ENCODE measurements around the gene SORBS2. TPM values are rescaled to one million over a fixed set of nuclear protein-coding genes. Genes with fewer than 3 reads are reported as not detected.
"Not testable (repeated sequence)": the region's sequence is repeated elsewhere in the genome, so short reads cannot be mapped to it uniquely, and the experiment has no call there.

SORBS2 gene
- total RNA-seq, 1 donor from 2014 or later: 18.8 TPM

DNA sequence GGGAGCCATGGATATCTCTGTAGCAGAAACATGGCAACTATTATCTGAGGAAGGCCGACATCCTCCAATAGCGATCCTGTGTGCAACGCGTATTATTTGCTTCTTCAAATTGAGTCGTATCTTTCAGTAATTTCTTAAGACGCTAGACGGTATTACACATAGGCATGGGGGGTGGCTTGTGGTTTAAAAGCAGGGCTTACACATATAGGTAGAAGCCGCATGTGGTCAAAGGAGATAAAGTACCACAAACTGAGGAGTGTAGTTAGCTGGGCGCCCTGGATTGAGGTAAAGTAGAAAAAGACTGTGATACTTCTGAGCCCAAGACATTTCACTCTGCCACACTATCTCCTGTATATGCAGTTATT lies 94.6 kb downstream of the SORBS2 start:
- H3K27me3 ChIP-seq (ENCODE audit: control insufficient read depth, insufficient read depth, low read length): no peaks in the 10 kb centered on the region
- H3K36me3 ChIP-seq (ENCODE audit: control insufficient read depth, insufficient read depth, low read length): no peaks in the 10 kb centered on the region
- no peak overlapping the region for H3K4me3 ChIP-seq (ENCODE audit: low read depth, low read length)
- no peak for DNase-seq (ENCODE audit: low read depth)
- TF ChIP-seq, protein P1, sequence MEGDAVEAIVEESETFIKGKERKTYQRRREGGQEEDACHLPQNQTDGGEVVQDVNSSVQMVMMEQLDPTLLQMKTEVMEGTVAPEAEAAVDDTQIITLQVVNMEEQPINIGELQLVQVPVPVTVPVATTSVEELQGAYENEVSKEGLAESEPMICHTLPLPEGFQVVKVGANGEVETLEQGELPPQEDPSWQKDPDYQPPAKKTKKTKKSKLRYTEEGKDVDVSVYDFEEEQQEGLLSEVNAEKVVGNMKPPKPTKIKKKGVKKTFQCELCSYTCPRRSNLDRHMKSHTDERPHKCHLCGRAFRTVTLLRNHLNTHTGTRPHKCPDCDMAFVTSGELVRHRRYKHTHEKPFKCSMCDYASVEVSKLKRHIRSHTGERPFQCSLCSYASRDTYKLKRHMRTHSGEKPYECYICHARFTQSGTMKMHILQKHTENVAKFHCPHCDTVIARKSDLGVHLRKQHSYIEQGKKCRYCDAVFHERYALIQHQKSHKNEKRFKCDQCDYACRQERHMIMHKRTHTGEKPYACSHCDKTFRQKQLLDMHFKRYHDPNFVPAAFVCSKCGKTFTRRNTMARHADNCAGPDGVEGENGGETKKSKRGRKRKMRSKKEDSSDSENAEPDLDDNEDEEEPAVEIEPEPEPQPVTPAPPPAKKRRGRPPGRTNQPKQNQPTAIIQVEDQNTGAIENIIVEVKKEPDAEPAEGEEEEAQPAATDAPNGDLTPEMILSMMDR (IDR thresholded peaks at IDR 0.05; ENCODE audit: insufficient read depth, low read length, poor library complexity, severe bottlenecking): no peak

- TF ChIP-seq, protein P1 (IDR thresholded peaks at IDR 0.05; ENCODE audit: insufficient read depth, low read length, poor library complexity, severe bottlenecking): no peak
- H3K36me3 ChIP-seq (ENCODE audit: control insufficient read depth, insufficient read depth, low read length): no peaks in the 10 kb centered on the region
- H3K4me3 ChIP-seq (ENCODE audit: low read depth, low read length): no peak overlapping the region
- DNase-seq (ENCODE audit: low read depth): no peak
- no peaks in the 10 kb centered on the region for H3K27me3 ChIP-seq (ENCODE audit: control insufficient read depth, insufficient read depth, low read length)
Observed at GRCh38 chr4:185716577-185717376, 95.2 kb downstream of the SORBS2 start.

GRCh38 chr4:185716141-185716551 lies 95.8 kb downstream of the SORBS2 start:
- no peak overlapping the region for H3K4me3 ChIP-seq (ENCODE audit: low read depth, low read length)
- no peak for DNase-seq (ENCODE audit: low read depth)

GRCh38 chr4:185714524-185714923 lies 97.5 kb downstream of the SORBS2 start:
- DNase-seq (ENCODE audit: low read depth): not testable (repeated sequence)

More at GRCh38 chr4:185716141-185716551, 95.8 kb downstream of the SORBS2 start:
- Histone ChIP-seq H3K36me3 (ENCODE audit: control insufficient read depth, insufficient read depth, low read length) (no peaks in the 10 kb centered on the region), H3K27me3 (ENCODE audit: control insufficient read depth, insufficient read depth, low read length) (no peaks in the 10 kb centered on the region)
- TF ChIP-seq, protein P1 (IDR thresholded peaks at IDR 0.05; ENCODE audit: insufficient read depth, low read length, poor library complexity, severe bottlenecking): no peak

DNA sequence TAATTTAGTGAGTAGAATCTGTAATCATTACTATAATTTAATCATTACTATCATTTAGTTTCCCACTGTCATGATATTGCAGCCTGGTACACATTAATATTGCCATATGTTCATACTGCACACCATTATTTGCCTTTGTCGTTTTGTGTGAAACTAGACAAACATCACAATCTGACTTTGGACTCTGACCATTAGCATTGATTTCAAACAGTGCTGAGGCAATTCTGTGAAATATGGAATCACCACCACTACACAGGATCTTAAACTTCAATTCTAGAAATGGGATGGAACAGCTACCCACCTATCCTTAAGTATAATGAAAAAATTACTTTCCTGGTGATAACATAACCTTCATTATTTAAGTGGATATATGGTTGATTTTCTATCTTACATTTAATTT lies 98.3 kb downstream of the SORBS2 start:
- TF ChIP-seq, protein P1 (IDR thresholded peaks at IDR 0.05; ENCODE audit: insufficient read depth, low read length, poor library complexity, severe bottlenecking): no peak

More at GRCh38 chr4:185714524-185714923, 97.5 kb downstream of the SORBS2 start:
- not testable (repeated sequence) for H3K36me3 ChIP-seq (ENCODE audit: control insufficient read depth, insufficient read depth, low read length); H3K4me3 ChIP-seq (ENCODE audit: low read depth, low read length); H3K27me3 ChIP-seq (ENCODE audit: control insufficient read depth, insufficient read depth, low read length)

DNA sequence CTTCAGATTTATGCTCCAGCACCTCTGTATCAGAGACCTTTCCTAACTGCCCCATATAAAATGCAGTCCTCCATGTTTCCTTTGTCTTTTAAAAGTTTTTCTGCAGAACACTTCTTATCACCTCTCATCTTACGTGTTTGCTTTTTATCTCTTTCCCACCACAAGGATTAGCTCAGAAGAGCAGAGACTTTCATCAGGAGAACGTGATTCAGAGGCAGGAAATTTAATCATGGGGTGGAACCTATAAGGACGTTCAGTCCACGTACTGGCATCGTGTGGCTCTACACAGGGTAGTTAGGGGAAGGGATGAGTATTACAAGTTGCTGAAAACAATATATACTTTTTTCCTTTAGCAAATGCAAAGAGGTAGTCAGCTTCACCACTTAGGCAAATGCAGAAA lies 98.7 kb downstream of the SORBS2 start:
- Histone ChIP-seq H3K36me3 (ENCODE audit: control insufficient read depth, insufficient read depth, low read length) (no peaks in the 10 kb centered on the region), H3K27me3 (ENCODE audit: control insufficient read depth, insufficient read depth, low read length) (no peaks in the 10 kb centered on the region), H3K4me3 (ENCODE audit: low read depth, low read length) (no peak overlapping the region)
- TF ChIP-seq, protein P1 (IDR thresholded peaks at IDR 0.05; ENCODE audit: insufficient read depth, low read length, poor library complexity, severe bottlenecking): no peak
- no peak for DNase-seq (ENCODE audit: low read depth)

More for the DNA sequence above, 98.3 kb downstream of the SORBS2 start:
- DNase-seq (ENCODE audit: low read depth): no peak
- Histone ChIP-seq H3K27me3 (ENCODE audit: control insufficient read depth, insufficient read depth, low read length) (no peaks in the 10 kb centered on the region), H3K36me3 (ENCODE audit: control insufficient read depth, insufficient read depth, low read length) (no peaks in the 10 kb centered on the region), H3K4me3 (ENCODE audit: low read depth, low read length) (no peak overlapping the region)
